ENCODE results near the gene IGSF22. TPM values are rescaled to one million over a fixed set of nuclear protein-coding genes. Genes with fewer than 3 reads are reported as not detected.
A peak's percentile ranks its signal among the peaks of the same experiment; 100 is the strongest.

IGSF22 gene
- total and polyA plus RNA-seq, 2 experiments from 2014 or later: 0.03 to 0.82 TPM

DNA sequence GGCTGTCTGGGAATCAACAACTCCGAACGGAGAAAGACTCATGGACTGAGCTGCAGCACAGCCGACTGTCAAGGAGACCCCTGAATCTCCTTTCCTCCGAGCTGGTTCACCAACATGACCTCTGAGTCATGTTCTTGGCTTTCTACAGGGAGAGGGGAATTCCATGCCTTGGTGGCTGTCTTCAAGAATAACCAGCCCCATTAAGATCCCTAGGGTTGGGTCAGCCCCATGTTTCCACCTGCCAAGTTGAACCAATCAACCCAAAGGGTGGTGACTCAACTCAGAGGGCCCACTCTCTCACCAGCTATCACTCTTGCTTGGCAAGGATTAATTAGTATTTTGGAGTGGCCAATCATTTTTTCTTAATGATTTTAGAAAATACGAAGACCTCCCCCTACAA, 28.3 kb upstream of the IGSF22 start:
- no peaks in the 10 kb centered on the region for H3K4me1 ChIP-seq (ENCODE audit: low read depth)
- no peak for DNase-seq (ENCODE audit: low read depth in 1 of 2, low spot score in 1 of 2)
- no peaks in the 10 kb centered on the region for H3K9me3 ChIP-seq (ENCODE audit: low read depth)
- TF ChIP-seq, protein P1, sequence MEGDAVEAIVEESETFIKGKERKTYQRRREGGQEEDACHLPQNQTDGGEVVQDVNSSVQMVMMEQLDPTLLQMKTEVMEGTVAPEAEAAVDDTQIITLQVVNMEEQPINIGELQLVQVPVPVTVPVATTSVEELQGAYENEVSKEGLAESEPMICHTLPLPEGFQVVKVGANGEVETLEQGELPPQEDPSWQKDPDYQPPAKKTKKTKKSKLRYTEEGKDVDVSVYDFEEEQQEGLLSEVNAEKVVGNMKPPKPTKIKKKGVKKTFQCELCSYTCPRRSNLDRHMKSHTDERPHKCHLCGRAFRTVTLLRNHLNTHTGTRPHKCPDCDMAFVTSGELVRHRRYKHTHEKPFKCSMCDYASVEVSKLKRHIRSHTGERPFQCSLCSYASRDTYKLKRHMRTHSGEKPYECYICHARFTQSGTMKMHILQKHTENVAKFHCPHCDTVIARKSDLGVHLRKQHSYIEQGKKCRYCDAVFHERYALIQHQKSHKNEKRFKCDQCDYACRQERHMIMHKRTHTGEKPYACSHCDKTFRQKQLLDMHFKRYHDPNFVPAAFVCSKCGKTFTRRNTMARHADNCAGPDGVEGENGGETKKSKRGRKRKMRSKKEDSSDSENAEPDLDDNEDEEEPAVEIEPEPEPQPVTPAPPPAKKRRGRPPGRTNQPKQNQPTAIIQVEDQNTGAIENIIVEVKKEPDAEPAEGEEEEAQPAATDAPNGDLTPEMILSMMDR (IDR thresholded peaks at IDR 0.05; ENCODE audit: low read depth, low read length): no peak
- H3K27ac ChIP-seq: no peak overlapping the region
- no peaks in the 10 kb centered on the region for H3K36me3 ChIP-seq
- no peaks in the 10 kb centered on the region for H3K27me3 ChIP-seq
- H3K4me3 ChIP-seq: no peak overlapping the region

DNA sequence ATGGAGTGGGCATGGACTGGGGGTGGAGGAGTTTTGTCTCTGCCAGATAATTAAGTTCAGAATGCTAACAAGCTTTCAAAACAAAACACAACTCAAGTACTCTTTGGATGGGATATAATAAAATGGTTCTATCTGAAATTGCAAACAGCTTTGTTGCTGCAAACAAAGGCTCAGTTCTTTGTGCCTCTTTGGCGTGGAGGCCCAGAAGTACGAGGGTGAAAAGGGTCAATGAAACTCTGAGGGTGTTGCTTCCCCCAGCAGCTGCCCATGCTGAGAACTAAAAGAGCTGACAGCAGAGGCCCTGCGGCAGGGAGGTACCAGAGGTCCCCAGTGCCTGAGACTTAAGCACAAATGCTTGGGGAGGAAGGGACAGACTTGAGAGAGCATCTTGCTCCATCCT, 26.5 kb upstream of the IGSF22 start:
- H3K4me1 ChIP-seq (ENCODE audit: low read depth): no peaks in the 10 kb centered on the region
- H3K27me3 ChIP-seq: no peaks in the 10 kb centered on the region
- H3K36me3 ChIP-seq: no peaks in the 10 kb centered on the region
- TF ChIP-seq, protein P1 (IDR thresholded peaks at IDR 0.05; ENCODE audit: low read depth, low read length): no peak
- H3K27ac ChIP-seq: no peak overlapping the region
- no peaks in the 10 kb centered on the region for H3K9me3 ChIP-seq (ENCODE audit: low read depth)
- DNase-seq (ENCODE audit: low read depth in 1 of 2, low spot score in 1 of 2): no peak
- H3K4me3 ChIP-seq: no peak overlapping the region

DNA sequence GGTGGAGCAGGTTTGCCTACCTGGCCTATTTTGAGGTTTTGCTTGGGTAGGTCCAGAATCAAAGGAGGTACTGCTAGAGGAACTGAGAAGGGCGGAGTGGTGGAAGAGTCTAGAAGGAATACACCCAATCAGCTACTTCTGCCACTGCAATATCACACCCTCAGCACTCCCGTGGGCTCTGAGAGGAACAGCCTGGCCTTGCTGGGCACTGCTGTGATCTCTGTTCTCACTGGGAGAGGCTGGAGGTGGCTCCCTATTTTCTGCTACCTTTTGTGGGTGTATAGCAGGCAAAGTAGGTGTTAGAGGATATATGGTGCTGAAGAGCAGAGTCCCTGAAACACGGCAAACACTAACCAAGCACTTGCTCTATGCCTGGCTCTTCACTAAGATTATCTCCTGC, 25.0 kb upstream of the IGSF22 start:
- TF ChIP-seq, protein P1 (IDR thresholded peaks at IDR 0.05; ENCODE audit: low read depth, low read length): no peak
- DNase-seq (ENCODE audit: low read depth in 1 of 2, low spot score in 1 of 2): no peak
- Histone ChIP-seq H3K4me1 (ENCODE audit: low read depth) (no peaks in the 10 kb centered on the region), H3K27ac (no peak overlapping the region), H3K9me3 (ENCODE audit: low read depth) (no peaks in the 10 kb centered on the region), H3K27me3 (no peaks in the 10 kb centered on the region), H3K36me3 (no peaks in the 10 kb centered on the region), H3K4me3 (no peak overlapping the region)

DNA sequence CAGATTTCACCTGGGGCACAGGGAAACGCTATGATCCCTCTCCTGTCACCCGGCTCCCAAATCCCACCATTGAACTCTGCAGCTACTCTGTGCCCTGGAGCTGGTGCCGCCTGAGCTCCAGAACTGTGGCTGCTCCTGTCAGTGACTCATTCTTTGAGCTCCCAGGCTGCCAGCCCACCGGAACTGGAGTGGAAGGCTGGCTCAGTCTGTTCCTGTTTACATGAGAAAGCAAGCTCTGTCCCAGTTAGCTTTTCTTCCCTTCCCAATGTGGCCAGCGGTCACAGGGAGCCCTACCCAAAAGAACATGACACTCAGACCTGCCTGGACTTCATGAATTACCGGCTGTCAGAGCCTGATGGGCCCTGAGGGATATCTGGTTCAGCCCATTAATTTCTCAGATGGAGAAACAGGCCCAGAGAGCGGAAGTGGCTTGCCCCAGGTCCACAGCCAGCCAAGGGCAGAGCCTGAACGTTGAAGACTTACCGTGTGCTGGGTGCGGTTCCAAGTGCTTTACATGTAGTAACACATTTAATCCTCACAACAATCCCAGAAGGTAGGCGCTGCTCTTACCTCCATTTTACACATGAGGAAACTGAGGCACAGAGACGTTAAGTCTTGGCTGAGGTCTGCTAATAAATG, 23.8 kb upstream of the IGSF22 start:
- Histone ChIP-seq H3K27me3 (no peaks in the 10 kb centered on the region), H3K27ac (no peak overlapping the region), H3K36me3 (no peaks in the 10 kb centered on the region), H3K9me3 (ENCODE audit: low read depth) (no peaks in the 10 kb centered on the region), H3K4me3 (no peak overlapping the region), H3K4me1 (ENCODE audit: low read depth) (no peaks in the 10 kb centered on the region)
- peak; percentile 11 to 70 for DNase-seq (ENCODE audit: low read depth in 1 of 2, low spot score in 1 of 2)
- TF ChIP-seq, protein P1 (IDR thresholded peaks at IDR 0.05; ENCODE audit: low read depth, low read length): no peak

DNA sequence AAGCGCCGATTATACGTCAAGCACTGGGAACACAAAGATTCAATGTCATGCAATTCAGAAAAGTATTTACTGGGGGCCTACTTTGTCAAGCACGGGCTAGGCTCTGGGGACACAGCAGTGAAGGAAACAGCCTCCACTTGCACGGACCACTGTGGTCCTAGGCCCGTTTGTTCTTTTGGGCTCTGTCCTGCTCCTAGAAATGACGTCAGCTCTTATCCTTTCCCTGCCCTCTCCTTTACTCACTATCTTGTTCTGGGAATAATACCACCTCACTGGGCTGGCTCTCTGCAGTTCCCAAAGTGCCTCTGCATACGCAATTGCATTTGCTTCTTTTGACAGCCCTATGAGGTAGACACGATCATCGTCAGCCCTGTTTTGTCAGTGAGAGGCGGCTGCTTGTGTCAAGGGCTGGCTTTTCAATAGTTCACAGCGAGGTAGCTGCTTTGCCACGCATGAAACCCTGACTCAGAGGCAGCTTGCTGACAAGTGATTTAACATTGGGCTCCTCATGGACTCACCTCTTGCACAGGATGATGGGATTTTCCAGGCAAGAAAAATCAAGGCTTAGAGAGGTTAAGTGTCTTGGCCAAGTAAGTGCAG, 22.9 kb upstream of the IGSF22 start:
- no peaks in the 10 kb centered on the region for H3K27me3 ChIP-seq
- H3K36me3 ChIP-seq: no peaks in the 10 kb centered on the region
- no peak overlapping the region for H3K27ac ChIP-seq
- H3K9me3 ChIP-seq (ENCODE audit: low read depth): no peaks in the 10 kb centered on the region
- peak in 1 of 2 donors; percentile 21 for DNase-seq (ENCODE audit: low read depth in 1 of 2, low spot score in 1 of 2)
- TF ChIP-seq, protein P1 (IDR thresholded peaks at IDR 0.05; ENCODE audit: low read depth, low read length): no peak
- H3K4me1 ChIP-seq (ENCODE audit: low read depth): no peaks in the 10 kb centered on the region
- H3K4me3 ChIP-seq: no peak overlapping the region

All from cardiac muscle cell (in vitro differentiated cells and primary cell).